IPS-NIHi7 (cell line): ENCODE measurements around the gene SLC23A2.
A peak's percentile ranks its signal among the peaks of the same experiment; 100 is the strongest.

Source experiments
- DNase-seq: peaks from one replicate; pipeline ENCODE4 v3.0.0; 2012; ENCODE audit warnings: mixed read lengths; ENCODE audit errors: extremely low spot score

The SLC23A2 gene

GRCh38 chr20:4846821-4847220 is 154.5 kb downstream of the SLC23A2 start:
- DNase-seq: no peak

- no peak for DNase-seq
Measured at GRCh38 chr20:4844751-4845465, 156.4 kb downstream of the SLC23A2 start.

- DNase-seq: no peak
Measured at GRCh38 chr20:4844325-4844724, 157.0 kb downstream of the SLC23A2 start.

- no peak for DNase-seq
Measured at GRCh38 chr20:4840801-4841200, 160.5 kb downstream of the SLC23A2 start.

- no peak for DNase-seq
Measured at GRCh38 chr20:4838526-4838925, 162.8 kb downstream of the SLC23A2 start.

- no peak for DNase-seq
Measured at GRCh38 chr20:4837760-4838159, 163.6 kb downstream of the SLC23A2 start.

GRCh38 chr20:4836935-4837334 is 164.4 kb downstream of the SLC23A2 start:
- DNase-seq: no peak

- DNase-seq: no peak
Measured at GRCh38 chr20:4836473-4836872, 164.8 kb downstream of the SLC23A2 start.

GRCh38 chr20:4835244-4836177 is 165.8 kb downstream of the SLC23A2 start:
- DNase-seq: peak; percentile 49

- no peak for DNase-seq
Measured at GRCh38 chr20:4833074-4833728, 168.1 kb downstream of the SLC23A2 start.

- no peak for DNase-seq
Measured at GRCh38 chr20:4832469-4832868, 168.8 kb downstream of the SLC23A2 start.

GRCh38 chr20:4830696-4831095 is 170.6 kb downstream of the SLC23A2 start:
- DNase-seq: no peak

GRCh38 chr20:4830259-4830658 is 171.1 kb downstream of the SLC23A2 start:
- no peak for DNase-seq

GRCh38 chr20:4829514-4830215 is 171.6 kb downstream of the SLC23A2 start:
- no peak for DNase-seq

GRCh38 chr20:4828830-4829513 is 172.3 kb downstream of the SLC23A2 start:
- DNase-seq: no peak

GRCh38 chr20:4821590-4821989 is 179.7 kb downstream of the SLC23A2 start:
- DNase-seq: no peak

- no peak for DNase-seq
Measured at GRCh38 chr20:4820806-4821518, 180.3 kb downstream of the SLC23A2 start.

- DNase-seq: no peak
Measured at GRCh38 chr20:4819901-4820300, 181.4 kb downstream of the SLC23A2 start.

GRCh38 chr20:4817230-4817671 is 184.1 kb downstream of the SLC23A2 start:
- DNase-seq: no peak

GRCh38 chr20:4815628-4816027 is 185.7 kb downstream of the SLC23A2 start:
- DNase-seq: no peak
